Endodermal cell (in vitro differentiated cells): ENCODE data around the gene VPS13A. TPM values are rescaled to one million over a fixed set of nuclear protein-coding genes. Genes with fewer than 3 reads are reported as not detected.

Source experiments
- DNase-seq: peaks from one replicate; pipeline ENCODE4 v3.0.0-alpha.2; 2017
- H3K27ac ChIP-seq: 2 replicates; pipeline ENCODE4 v1.5.1; 2013; ENCODE audit warnings: mild to moderate bottlenecking, low read depth, low read length, moderate library complexity
- H3K27me3 ChIP-seq: 2 replicates; pipeline ENCODE4 v1.6.1; 2013; ENCODE audit warnings: mild to moderate bottlenecking, low read length, moderate library complexity; ENCODE audit not compliant: insufficient read depth, control insufficient read depth, poor library complexity, severe bottlenecking
- H3K36me3 ChIP-seq: 2 replicates; pipeline ENCODE4 v1.7.0; 2013; ENCODE audit warnings: mild to moderate bottlenecking, low read length, moderate library complexity; ENCODE audit not compliant: control insufficient read depth, insufficient read depth
- H3K4me1 ChIP-seq: one replicate; pipeline ENCODE4 v1.7.0; 2013; ENCODE audit warnings: low read length; ENCODE audit not compliant: control insufficient read depth, insufficient read depth
- H3K4me3 ChIP-seq: 2 replicates; pipeline ENCODE4 v1.5.1; 2013; ENCODE audit warnings: mild to moderate bottlenecking, low read length, moderate library complexity
- H3K9ac ChIP-seq: 2 replicates; pipeline ENCODE4 v1.6.1; 2013; ENCODE audit warnings: mild to moderate bottlenecking, low read length, moderate library complexity; ENCODE audit not compliant: poor library complexity, severe bottlenecking; ENCODE audit errors: extremely low read depth
- H3K9me3 ChIP-seq: 2 replicates; pipeline ENCODE4 v1.6.1; 2013; ENCODE audit warnings: mild to moderate bottlenecking, low read length, moderate library complexity; ENCODE audit not compliant: control insufficient read depth
- H3K27ac Mint-ChIP-seq: 2 replicates; pipeline ENCODE4 v1.8.0; 2020; ENCODE audit warnings: mixed read lengths
- H3K27me3 Mint-ChIP-seq: 2 replicates; pipeline ENCODE4 v1.8.0; 2021; ENCODE audit warnings: mild to moderate bottlenecking, mixed read lengths; ENCODE audit not compliant: insufficient read depth
- H3K36me3 Mint-ChIP-seq: 2 replicates; pipeline ENCODE4 v1.8.0; 2020; ENCODE audit warnings: low read depth, mixed read lengths
- H3K4me1 Mint-ChIP-seq: 2 replicates; pipeline ENCODE4 v1.8.0; 2020; ENCODE audit warnings: mixed read lengths
- H3K4me3 Mint-ChIP-seq: 2 replicates; pipeline ENCODE4 v1.8.0; 2020; ENCODE audit warnings: mild to moderate bottlenecking, moderate library complexity, mixed read lengths
- H3K9me3 Mint-ChIP-seq: 2 replicates; pipeline ENCODE4 v1.8.0; 2020; ENCODE audit warnings: mild to moderate bottlenecking, mixed read lengths
- CTCF ChIP-seq: fragments of 200-600 bp; sonication (generic); conservative IDR thresholded peaks from 2 replicates; pipeline ENCODE4 v1.5.0; 2021; ENCODE audit warnings: antibody characterized with exemption, mild to moderate bottlenecking
- WGBS, 2 experiments: methylation state at CpG; one replicate each; pipeline versions ENCODE4 v1.1.5 to v1.1.7; 2013; ENCODE audit warnings: missing lambda C conversion rate in 2 of 2, mixed read lengths in 1 of 2; ENCODE audit not compliant: insufficient coverage in 1 of 2, insufficient read length in 1 of 2; 5-methylcytosine and 5-hydroxymethylcytosine counted together
- total RNA-seq, 2 donors: library from RNA; stranded (reverse); fragmentation: NEBNext Ultra II Directional in 1 of 2; extraction: Animal tissue kit (Norgen Biotek cat#: 25700) in 1 of 2; gene quantifications; 2 replicates in 1 of 2; 3 replicates in 1 of 2; pipeline ENCODE4 v1.2.1, GENCODE V29; 2021

VPS13A gene
- total RNA-seq, 2 donors from 2014 or later, result 37.2 to 41.6 TPM

- Histone ChIP-seq H3K27me3 (no peaks in the 10 kb centered on the region), H3K4me1 (no peaks in the 10 kb centered on the region), H3K9me3 (no peaks in the 10 kb centered on the region), H3K36me3 (peaks cover 27% of the 10 kb centered on the region), H3K9ac (no peak overlapping the region), H3K4me3 (no peak overlapping the region), H3K27ac (no peak overlapping the region)
- no peak for TF ChIP-seq CTCF
- Mint-ChIP-seq H3K27ac (no peak overlapping the region), H3K36me3 (peaks cover 18% of the 10 kb centered on the region), H3K9me3 (no peaks in the 10 kb centered on the region), H3K4me3 (no peak overlapping the region), H3K27me3 (no peaks in the 10 kb centered on the region), H3K4me1 (no peaks in the 10 kb centered on the region)
- no peak for DNase-seq
- 94 to 96% methylated on average over 5 to 6 of the region's 6 CpGs for WGBS, 2 experiments
These were observed 34.2 kb downstream of the VPS13A start for GRCh38 chr9:77211561-77211960.

DNA sequence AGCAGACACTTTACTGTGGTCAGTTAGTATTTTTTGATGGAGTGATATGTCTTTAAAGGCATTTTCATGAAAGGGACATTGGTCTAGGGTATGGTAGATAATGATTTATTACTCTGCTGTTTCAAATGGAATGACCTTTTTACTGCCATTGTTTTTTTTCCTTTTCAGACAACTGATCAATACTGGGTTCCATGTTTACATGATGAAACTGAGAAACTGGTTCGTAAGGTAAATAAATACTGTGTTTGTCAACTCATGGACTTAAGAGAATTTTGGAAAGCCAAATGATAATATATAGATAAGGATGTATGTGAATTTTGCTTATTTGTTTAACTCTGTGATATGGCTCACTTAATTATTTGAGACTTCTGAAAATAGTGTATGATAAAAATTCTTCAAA lies 35.5 kb downstream of the VPS13A start:
- no peaks in the 10 kb centered on the region for H3K9me3 ChIP-seq

GRCh38 chr9:77215874-77216273 lies 38.5 kb downstream of the VPS13A start:
- H3K27ac Mint-ChIP-seq, result no peak overlapping the region
- no peaks in the 10 kb centered on the region for H3K27me3 Mint-ChIP-seq
- WGBS, 2 experiments, result 91% methylated on average over 5 of the region's 5 CpGs; no CpG with 5 or more reads in 1 of the 2 experiments
- Histone ChIP-seq H3K27ac (no peak overlapping the region), H3K27me3 (no peaks in the 10 kb centered on the region), H3K4me3 (no peak overlapping the region), H3K9ac (no peak overlapping the region), H3K36me3 (peaks cover 34% of the 10 kb centered on the region), H3K9me3 (no peaks in the 10 kb centered on the region), H3K4me1 (no peaks in the 10 kb centered on the region)
- H3K36me3 Mint-ChIP-seq, result peaks cover 14% of the 10 kb centered on the region
- H3K4me3 Mint-ChIP-seq, result no peak overlapping the region
- TF ChIP-seq CTCF, result peak; percentile 49
- no peaks in the 10 kb centered on the region for H3K9me3 Mint-ChIP-seq
- H3K4me1 Mint-ChIP-seq, result no peaks in the 10 kb centered on the region
- DNase-seq, result no peak

More for the DNA sequence above, 35.5 kb downstream of the VPS13A start:
- Histone ChIP-seq H3K27ac (no peak overlapping the region), H3K36me3 (peaks cover 32% of the 10 kb centered on the region), H3K9ac (no peak overlapping the region), H3K4me3 (no peak overlapping the region), H3K27me3 (no peaks in the 10 kb centered on the region), H3K4me1 (no peaks in the 10 kb centered on the region)
- TF ChIP-seq CTCF, result no peak
- no peak for DNase-seq
- no peak overlapping the region for H3K4me3 Mint-ChIP-seq
- H3K36me3 Mint-ChIP-seq, result peaks cover 20% of the 10 kb centered on the region
- no peaks in the 10 kb centered on the region for H3K4me1 Mint-ChIP-seq
- H3K27ac Mint-ChIP-seq, result no peak overlapping the region
- no peaks in the 10 kb centered on the region for H3K27me3 Mint-ChIP-seq
- 80 to 89% methylated on average over 1 of the region's 1 CpG for WGBS, 2 experiments
- H3K9me3 Mint-ChIP-seq, result no peaks in the 10 kb centered on the region
